GM03348 (cell line): ENCODE results near the gene OPRM1.
A peak's percentile ranks its signal among the peaks of the same experiment; 100 is the strongest.

Source experiments
- DNase-seq: peaks from one replicate; pipeline ENCODE4 v3.0.0; 2012; ENCODE audit warnings: low spot score

Gene OPRM1

DNA sequence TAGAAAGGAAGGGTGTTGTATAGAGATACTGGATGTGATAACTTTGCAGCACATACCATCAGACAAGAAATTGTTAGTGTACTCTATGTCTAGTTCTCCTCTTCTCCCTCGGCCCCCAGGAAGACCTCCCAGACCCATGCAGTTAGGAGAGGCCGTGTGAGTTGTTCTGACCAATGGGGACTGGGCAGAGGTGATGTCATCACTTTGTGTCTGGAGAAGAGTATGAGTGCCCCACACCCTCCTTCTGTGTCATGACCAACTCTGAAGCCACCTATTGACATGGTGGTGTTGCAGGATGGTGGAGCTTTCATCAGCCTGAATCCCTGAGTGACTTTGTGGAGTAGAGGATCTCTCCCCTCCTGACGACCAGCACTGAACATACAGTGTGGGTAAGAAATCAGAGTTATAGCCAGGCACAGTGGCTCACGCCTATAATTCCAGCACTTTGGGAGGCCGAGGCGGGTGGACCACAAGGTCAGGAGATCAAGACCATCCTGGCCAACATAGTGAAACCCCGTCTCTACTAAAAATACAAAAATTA, 245.3 kb downstream of the OPRM1 start:
- DNase-seq, result no peak

DNA sequence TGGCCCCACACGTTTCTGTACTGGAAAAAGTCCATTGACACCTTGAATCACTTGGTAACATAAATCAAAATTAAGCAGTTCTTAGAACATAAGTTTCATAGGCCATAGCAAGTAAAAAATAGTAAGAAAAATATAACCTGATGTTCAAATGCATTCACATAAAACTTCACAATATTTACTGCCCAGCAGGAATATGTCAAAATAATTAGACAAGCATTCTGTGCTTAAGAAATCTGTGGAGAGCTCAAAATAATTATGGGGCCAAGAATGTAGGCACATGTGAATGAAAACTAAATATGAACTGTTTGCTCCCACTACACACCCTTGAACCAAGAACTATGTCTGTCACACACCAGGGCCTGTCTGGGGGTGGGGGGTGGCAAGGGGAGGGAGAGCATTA, 246.8 kb downstream of the OPRM1 start:
- no peak for DNase-seq

DNA sequence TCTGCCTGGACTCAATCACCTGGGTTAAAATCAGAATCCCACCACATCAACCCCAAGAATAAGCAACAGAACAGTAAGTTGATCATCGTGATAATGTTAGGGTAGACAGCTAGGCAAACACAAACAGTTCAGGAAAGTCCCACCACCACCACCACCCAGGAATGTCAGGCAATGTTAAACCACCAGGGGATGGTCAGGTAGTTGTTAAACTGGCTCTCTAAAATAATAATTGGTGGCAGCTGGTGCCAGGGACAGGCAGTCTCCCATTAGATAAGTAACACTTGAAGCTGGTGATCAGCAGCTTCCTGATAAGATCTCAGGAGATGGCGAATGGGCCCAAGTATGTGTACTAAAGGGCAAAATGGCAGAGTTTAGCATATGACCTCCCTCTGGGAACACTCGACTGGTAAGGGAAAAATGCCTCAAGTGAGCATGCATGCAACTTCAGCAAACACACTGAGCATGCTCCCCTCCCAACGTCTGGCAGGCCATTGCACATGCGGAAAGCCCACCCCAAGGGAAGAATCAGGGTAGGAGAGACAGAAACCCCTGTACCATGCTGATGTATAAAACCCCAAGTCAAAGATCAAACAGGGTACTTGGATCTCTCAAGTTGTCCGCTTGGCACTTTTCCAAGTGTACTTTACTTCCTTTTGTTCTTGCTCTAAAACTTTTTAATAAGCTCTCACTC, 250.9 kb downstream of the OPRM1 start:
- DNase-seq, result no peak

- no peak for DNase-seq
These were observed 253.0 kb downstream of the OPRM1 start for GRCh38 chr6:154292066-154292465.

- DNase-seq, result peak; percentile 50
These were observed 253.9 kb downstream of the OPRM1 start for GRCh38 chr6:154292855-154293519.

DNA sequence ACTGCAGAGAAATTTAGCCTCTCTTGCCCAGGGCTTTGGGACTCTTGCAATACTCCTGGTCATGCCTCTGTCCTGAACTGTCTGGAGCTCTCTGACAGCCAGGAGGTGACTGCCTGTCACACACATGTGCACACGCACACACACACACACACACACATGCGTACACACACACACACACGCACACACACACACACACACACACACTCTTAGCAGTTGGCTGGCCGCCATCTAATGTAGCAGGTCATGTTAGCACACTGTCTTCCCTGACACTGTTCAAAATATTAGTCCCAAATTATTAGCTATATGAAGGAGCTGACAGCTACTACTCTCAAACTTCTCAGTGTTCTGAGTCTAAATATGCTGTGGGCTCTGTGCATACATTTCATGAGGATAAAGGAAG, 256.7 kb downstream of the OPRM1 start:
- no peak for DNase-seq
